ENCODE measurements around the gene MRPS16. TPM values are rescaled to one million over a fixed set of nuclear protein-coding genes. Genes with fewer than 3 reads are reported as not detected.

Gene MRPS16
- polyA plus RNA-seq, 1 of the 3 experiments (the other 2 are of a cell fraction) = 75.5 TPM

GRCh38 chr10:73220989-73221388 is 31.5 kb downstream of the MRPS16 start (continued):
- TF ChIP-seq IRF3 (IDR thresholded peaks at IDR 0.05; ENCODE audit: low read depth, low read length) = no peak

GRCh38 chr10:73219384-73219783 is 33.1 kb downstream of the MRPS16 start:
- H3K27me3 ChIP-seq (ENCODE audit: insufficient read depth) = no peaks in the 10 kb centered on the region
- H3F3A ChIP-seq (replicated peaks; ENCODE audit: insufficient read depth) = no peaks in the 10 kb centered on the region
- no peak overlapping the region for H3K4me3 ChIP-seq (ENCODE audit: low read depth in 2 of 2, low read length in 1 of 2)
- peaks cover 42 to 49% of the 10 kb centered on the region in 2 experiments for H3K36me3 ChIP-seq (replicated peaks in 1 of 2; ENCODE audit: control insufficient read depth in 1 of 2, insufficient read depth in 2 of 2, low read length in 1 of 2)
- TF ChIP-seq TEAD4 (IDR thresholded peaks at IDR 0.05; ENCODE audit: borderline replicate concordance, insufficient read depth) = no peak
- no peak for TF ChIP-seq CTCF (IDR thresholded peaks at IDR 0.05)
- no peak for TF ChIP-seq GABPA (IDR thresholded peaks at IDR 0.05; ENCODE audit: low read depth)
- TF ChIP-seq JUND (IDR thresholded peaks at IDR 0.05) = no peak
- no peak for TF ChIP-seq ELF1 (IDR thresholded peaks at IDR 0.05)
- TF ChIP-seq TCF12 (IDR thresholded peaks at IDR 0.05) = no peak
- TF ChIP-seq POLR2AphosphoS5 (IDR thresholded peaks at IDR 0.05; ENCODE audit: low read depth, low read length) = no peak
- TF ChIP-seq USF1 (IDR thresholded peaks at IDR 0.05; ENCODE audit: borderline replicate concordance, low read depth) = no peak
- no peak for TF ChIP-seq GATA2 (CRISPR knock-in tag; IDR thresholded peaks at IDR 0.05)
- no peak for TF ChIP-seq EP300 (IDR thresholded peaks at IDR 0.05; ENCODE audit: borderline replicate concordance in 1 of 2, low read depth in 1 of 2, low read length in 1 of 2)
- no peak for TF ChIP-seq FOSL2 (IDR thresholded peaks at IDR 0.05; ENCODE audit: borderline replicate concordance, low read depth)
- no peak for TF ChIP-seq RXRA (IDR thresholded peaks at IDR 0.05; ENCODE audit: borderline replicate concordance, low read depth)
- no peak for TF ChIP-seq SIN3A (IDR thresholded peaks at IDR 0.05; ENCODE audit: borderline replicate concordance, low read depth, low read length)
- H3K4me1 ChIP-seq (ENCODE audit: control insufficient read depth in 1 of 2, insufficient read depth in 2 of 2, low read depth in 1 of 2, low read length in 1 of 2) = no peaks in the 10 kb centered on the region
- H2AFZ ChIP-seq (ENCODE audit: low read depth) = no peak overlapping the region
- H3K9me2 ChIP-seq = no peaks in the 10 kb centered on the region
- H3K4me2 ChIP-seq = no peak overlapping the region
- H3K79me2 ChIP-seq (ENCODE audit: insufficient read depth) = no peaks in the 10 kb centered on the region
- no peaks in the 10 kb centered on the region for H4K20me1 ChIP-seq (ENCODE audit: insufficient read depth)
- ChIA-PET POLR2A (no interaction called here), CTCF (interaction anchor here (0.6 to 2.4 kb wide), 3 partner anchors 11 to 15 kb away, joined by 3 to 6 read pairs (median 4); no protein-coding TSS in a partner anchor)
- no peak for DNase-seq
- no peak overlapping the region for H3K9ac ChIP-seq
- H3K27ac ChIP-seq (ENCODE audit: low read depth in 2 of 2, low read length in 1 of 2) = no peak overlapping the region
- H3K9me3 ChIP-seq = no peaks in the 10 kb centered on the region

Measured in SK-N-SH (cell line).